ENCODE measurements around the gene BMPR1B.

GRCh38 chr4:95068401-95068800 lies 310.6 kb downstream of the BMPR1B start:
- no peak for TF ChIP-seq CTCF (conservative IDR thresholded peaks at IDR 0.05; ENCODE audit: low read depth, low read length)
- no peak for TF ChIP-seq CEBPB (IDR thresholded peaks at IDR 0.05; ENCODE audit: low read depth, low read length)

Data from IMR-90 (cell line).